ENCODE data around the gene JOSD2.

The JOSD2 gene

DNA sequence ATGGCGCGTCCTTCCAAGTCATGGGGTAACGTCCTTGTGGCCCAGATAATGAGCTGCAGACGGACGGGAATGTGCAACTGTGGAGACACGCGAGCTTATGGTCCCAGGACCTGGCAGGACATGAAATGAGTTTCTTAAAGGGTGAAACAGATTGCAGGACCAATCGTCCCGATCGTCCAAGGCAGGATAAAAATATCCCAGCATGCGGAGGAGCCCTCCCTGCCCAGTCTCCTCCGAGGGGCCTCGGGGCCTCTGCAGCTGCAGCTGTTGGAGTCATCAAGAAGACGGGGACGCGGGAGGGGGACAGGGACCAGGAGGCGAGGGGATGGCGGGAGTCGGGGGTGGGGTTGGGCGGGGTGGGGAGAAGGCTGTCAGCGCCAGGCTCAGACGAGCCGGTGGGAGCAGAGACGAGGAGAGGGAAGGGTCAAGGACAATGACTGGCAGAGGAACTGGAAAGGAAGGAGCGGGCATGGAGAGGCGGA lies 20.0 kb downstream of the JOSD2 start:
- no peak overlapping the region for H3K4me3 ChIP-seq (ENCODE audit: low read length in 2 of 2)
- no peak overlapping the region for H3K27ac ChIP-seq (ENCODE audit: low read length)
- no peaks in the 10 kb centered on the region for H3K36me3 ChIP-seq (ENCODE audit: control insufficient read depth in 2 of 2, insufficient read depth in 2 of 2, low read length in 2 of 2)
- H3K9ac ChIP-seq (ENCODE audit: low read length in 2 of 2) = no peak overlapping the region
- H3K27me3 ChIP-seq (ENCODE audit: control insufficient read depth in 1 of 2, insufficient read depth in 2 of 2, low read length in 2 of 2) = peaks cover 0 to 16% of the 10 kb centered on the region in 2 donors
- no peaks in the 10 kb centered on the region for H3K4me1 ChIP-seq (ENCODE audit: control insufficient read depth, insufficient read depth, low read length)
- no peaks in the 10 kb centered on the region for H3K9me3 ChIP-seq (ENCODE audit: control insufficient read depth in 2 of 2, low read length in 2 of 2)

DNA sequence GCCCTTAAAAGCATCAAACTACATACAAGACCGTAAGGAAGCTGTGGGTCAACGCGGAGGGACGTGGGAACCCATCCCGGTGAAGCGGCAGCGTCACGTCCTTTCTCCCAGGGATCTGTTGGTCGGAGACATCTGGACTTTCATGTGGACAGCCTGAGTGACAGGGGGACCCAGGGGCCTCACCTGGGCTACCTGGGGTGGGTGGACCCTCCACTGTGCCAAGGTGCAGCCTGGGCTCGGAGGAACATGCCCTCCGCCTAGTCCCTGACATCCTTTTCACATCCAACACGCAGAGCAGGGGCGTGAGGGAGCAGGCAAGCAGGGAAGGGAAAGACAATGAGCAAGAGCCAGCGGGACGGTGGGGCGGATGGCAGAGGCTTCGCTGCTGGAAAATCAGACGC lies 20.6 kb downstream of the JOSD2 start:
- no peaks in the 10 kb centered on the region for H3K36me3 ChIP-seq (ENCODE audit: control insufficient read depth in 2 of 2, insufficient read depth in 2 of 2, low read length in 2 of 2)
- peaks cover 0 to 16% of the 10 kb centered on the region in 2 donors for H3K27me3 ChIP-seq (ENCODE audit: control insufficient read depth in 1 of 2, insufficient read depth in 2 of 2, low read length in 2 of 2)
- no peaks in the 10 kb centered on the region for H3K4me1 ChIP-seq (ENCODE audit: control insufficient read depth, insufficient read depth, low read length)
- no peaks in the 10 kb centered on the region for H3K9me3 ChIP-seq (ENCODE audit: control insufficient read depth in 2 of 2, low read length in 2 of 2)
- H3K9ac ChIP-seq (ENCODE audit: low read length in 2 of 2) = no peak overlapping the region
- H3K27ac ChIP-seq (ENCODE audit: low read length) = no peak overlapping the region
- no peak overlapping the region for H3K4me3 ChIP-seq (ENCODE audit: low read length in 2 of 2)

DNA sequence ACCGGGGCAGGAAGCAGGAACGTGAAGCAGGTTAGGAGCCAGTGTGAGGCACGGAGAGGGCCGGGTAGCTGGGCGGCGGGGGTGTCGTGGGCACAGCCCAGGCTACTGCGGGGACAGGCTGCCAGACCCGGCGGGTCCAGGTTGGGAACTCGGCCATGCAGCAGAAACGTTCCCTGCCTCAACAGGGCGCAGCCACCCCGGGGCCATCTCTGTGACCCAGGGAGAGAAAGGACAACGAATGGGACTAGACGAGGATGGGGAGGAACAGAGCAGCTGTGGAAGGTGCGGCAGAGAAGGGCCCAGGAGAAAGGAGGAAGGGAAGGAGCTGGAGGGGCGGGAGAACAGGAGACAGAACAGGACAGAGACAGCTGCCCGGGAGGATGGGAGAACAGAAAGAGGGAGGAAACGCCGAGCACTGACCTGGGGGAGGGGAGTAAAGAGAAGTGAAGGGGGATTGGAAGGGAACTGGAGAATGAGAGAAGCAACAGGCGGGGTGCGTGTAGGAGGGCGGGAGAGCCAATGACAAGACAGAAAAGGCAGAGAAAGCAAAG lies 21.5 kb downstream of the JOSD2 start:
- Histone ChIP-seq H3K9ac (ENCODE audit: low read length in 2 of 2) (no peak overlapping the region), H3K4me3 (ENCODE audit: low read length in 2 of 2) (no peak overlapping the region), H3K27ac (ENCODE audit: low read length) (no peak overlapping the region), H3K4me1 (ENCODE audit: control insufficient read depth, insufficient read depth, low read length) (no peaks in the 10 kb centered on the region), H3K27me3 (ENCODE audit: control insufficient read depth in 1 of 2, insufficient read depth in 2 of 2, low read length in 2 of 2) (peaks cover 0 to 16% of the 10 kb centered on the region in 2 donors), H3K36me3 (ENCODE audit: control insufficient read depth in 2 of 2, insufficient read depth in 2 of 2, low read length in 2 of 2) (peaks cover 0 to 5% of the 10 kb centered on the region in 2 donors), H3K9me3 (ENCODE audit: control insufficient read depth in 2 of 2, low read length in 2 of 2) (no peaks in the 10 kb centered on the region)

DNA sequence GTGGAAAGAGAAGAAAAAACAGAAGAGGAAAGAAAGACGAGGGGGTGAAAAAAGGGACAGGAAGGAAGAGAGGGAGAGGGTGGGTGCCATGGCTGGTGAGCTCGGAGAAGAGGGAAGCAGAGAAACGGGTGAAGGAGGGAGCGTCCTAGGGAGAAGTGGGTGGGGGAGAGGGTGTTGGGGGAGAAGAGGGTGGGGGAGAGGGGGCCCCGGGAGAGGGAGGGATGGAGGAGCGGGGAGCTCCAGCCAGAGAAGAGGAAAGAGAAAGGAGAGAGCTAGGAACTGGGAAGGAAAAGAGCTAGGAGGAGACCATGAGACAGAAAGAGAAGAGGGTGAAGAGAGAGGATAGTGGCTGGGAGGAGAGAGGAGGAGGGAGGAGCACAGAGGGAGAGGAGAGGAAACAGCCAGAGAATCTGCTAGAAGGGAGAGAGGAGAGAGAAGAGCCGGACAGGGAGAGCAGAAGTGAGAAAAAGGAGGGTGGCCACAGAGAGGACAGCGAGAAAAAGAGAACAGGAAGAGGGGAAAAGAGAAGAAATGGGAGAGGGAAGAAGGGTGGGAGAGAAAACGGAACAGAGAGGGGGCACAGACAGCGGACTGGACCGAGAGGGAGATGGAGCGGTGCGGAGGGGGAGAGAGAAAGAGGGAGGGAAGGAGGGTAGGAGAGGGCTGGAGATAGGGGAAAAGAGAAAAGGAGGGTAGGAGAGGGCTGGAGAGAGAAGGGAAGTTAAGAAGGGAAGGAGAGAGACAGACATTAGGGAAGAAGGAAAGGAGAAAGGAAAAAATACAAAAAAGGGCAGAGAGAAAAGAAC lies 22.4 kb downstream of the JOSD2 start:
- no peak overlapping the region for H3K4me3 ChIP-seq (ENCODE audit: low read length in 2 of 2)
- no peak overlapping the region for H3K27ac ChIP-seq (ENCODE audit: low read length)
- H3K4me1 ChIP-seq (ENCODE audit: control insufficient read depth, insufficient read depth, low read length) = no peaks in the 10 kb centered on the region
- H3K27me3 ChIP-seq (ENCODE audit: control insufficient read depth in 1 of 2, insufficient read depth in 2 of 2, low read length in 2 of 2) = peaks cover 0 to 16% of the 10 kb centered on the region in 2 donors
- peaks cover 0 to 7% of the 10 kb centered on the region in 2 donors for H3K36me3 ChIP-seq (ENCODE audit: control insufficient read depth in 2 of 2, insufficient read depth in 2 of 2, low read length in 2 of 2)
- H3K9me3 ChIP-seq (ENCODE audit: control insufficient read depth in 2 of 2, low read length in 2 of 2) = no peaks in the 10 kb centered on the region
- H3K9ac ChIP-seq (ENCODE audit: low read length in 2 of 2) = no peak overlapping the region

DNA sequence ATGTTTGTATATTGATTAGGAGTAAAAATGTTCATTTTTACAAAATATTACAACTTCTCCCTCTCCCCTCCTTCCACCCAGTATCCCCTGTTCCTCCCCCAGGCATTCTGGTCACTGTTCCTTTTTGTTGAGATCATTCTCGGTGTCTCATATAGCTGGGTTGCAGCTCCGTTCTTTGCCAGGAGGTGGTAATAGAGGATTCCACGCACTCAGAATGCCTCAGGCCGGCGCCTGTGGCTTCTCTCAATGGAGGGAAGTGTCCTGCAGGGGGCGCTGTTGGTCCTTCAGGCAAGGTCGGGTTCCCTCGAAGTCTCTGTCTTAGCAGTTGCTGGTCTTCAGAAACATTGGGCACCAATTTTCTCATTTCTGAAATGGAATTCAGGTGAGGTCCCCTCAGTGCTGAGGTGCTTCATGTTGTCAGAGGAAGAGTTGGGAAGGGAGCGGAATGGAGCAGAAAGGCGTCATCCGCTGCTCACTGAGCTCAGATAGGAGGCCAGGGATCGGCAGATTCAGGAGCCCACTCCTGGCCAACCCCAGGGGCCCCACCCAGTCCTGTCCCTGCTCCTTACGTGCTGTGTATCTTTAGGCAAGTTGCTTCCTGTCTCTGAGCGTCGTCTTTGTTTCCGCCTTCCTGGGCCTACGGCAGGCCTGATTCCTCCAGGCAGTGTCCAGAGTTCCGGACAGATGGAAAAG lies 24.0 kb downstream of the JOSD2 start:
- Histone ChIP-seq H3K4me3 (ENCODE audit: low read length in 2 of 2) (no peak overlapping the region), H3K27me3 (ENCODE audit: control insufficient read depth in 1 of 2, insufficient read depth in 2 of 2, low read length in 2 of 2) (peaks cover 0 to 16% of the 10 kb centered on the region in 2 donors), H3K4me1 (ENCODE audit: control insufficient read depth, insufficient read depth, low read length) (no peaks in the 10 kb centered on the region)

DNA sequence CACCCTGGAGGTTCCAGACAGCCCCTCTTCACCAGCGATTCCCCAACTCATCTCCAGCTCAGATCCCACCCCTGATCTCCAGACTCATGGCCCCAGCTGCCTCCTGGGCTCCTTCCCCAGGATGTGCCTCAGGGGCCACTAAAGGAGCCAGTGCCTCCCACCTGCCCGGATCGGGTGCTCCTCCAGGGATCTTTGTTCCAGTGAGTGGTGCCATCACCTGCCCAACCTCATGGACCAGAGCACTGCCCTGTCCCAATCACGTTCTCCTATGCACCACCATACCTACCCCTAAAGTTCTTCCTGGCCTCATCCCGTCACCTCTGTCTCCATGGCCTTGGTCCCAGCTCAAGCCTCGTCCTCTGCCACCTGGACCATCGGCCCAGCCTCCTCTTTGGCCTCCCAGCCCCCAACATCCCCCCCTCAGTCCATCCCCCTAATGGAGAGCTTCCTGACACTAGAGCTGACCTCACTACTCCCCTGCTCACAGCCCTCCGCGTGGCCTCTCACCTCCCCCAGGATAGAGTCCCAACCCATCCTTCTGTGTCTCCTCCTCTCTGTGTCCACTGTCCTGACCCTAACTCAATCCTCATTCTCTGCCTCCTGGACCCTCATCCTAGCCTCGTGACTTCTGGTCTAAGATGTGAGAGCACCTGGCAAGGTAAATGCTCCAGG lies 25.6 kb downstream of the JOSD2 start:
- H3K4me3 ChIP-seq (ENCODE audit: low read length in 2 of 2) = no peak overlapping the region
- no peak overlapping the region for H3K27ac ChIP-seq (ENCODE audit: low read length)
- H3K36me3 ChIP-seq (ENCODE audit: control insufficient read depth in 2 of 2, insufficient read depth in 2 of 2, low read length in 2 of 2) = peaks cover 7 to 16% of the 10 kb centered on the region in 2 donors
- H3K9me3 ChIP-seq (ENCODE audit: control insufficient read depth in 2 of 2, low read length in 2 of 2) = no peaks in the 10 kb centered on the region
- H3K9ac ChIP-seq (ENCODE audit: low read length in 2 of 2) = no peak overlapping the region
- H3K27me3 ChIP-seq (ENCODE audit: control insufficient read depth in 1 of 2, insufficient read depth in 2 of 2, low read length in 2 of 2) = peaks cover 0 to 14% of the 10 kb centered on the region in 2 donors
- no peaks in the 10 kb centered on the region for H3K4me1 ChIP-seq (ENCODE audit: control insufficient read depth, insufficient read depth, low read length)

More for the DNA sequence above, 24.0 kb downstream of the JOSD2 start:
- H3K27ac ChIP-seq (ENCODE audit: low read length) = no peak overlapping the region
- H3K36me3 ChIP-seq (ENCODE audit: control insufficient read depth in 2 of 2, insufficient read depth in 2 of 2, low read length in 2 of 2) = peaks cover 0 to 13% of the 10 kb centered on the region in 2 donors
- no peaks in the 10 kb centered on the region for H3K9me3 ChIP-seq (ENCODE audit: control insufficient read depth in 2 of 2, low read length in 2 of 2)
- H3K9ac ChIP-seq (ENCODE audit: low read length in 2 of 2) = no peak overlapping the region

DNA sequence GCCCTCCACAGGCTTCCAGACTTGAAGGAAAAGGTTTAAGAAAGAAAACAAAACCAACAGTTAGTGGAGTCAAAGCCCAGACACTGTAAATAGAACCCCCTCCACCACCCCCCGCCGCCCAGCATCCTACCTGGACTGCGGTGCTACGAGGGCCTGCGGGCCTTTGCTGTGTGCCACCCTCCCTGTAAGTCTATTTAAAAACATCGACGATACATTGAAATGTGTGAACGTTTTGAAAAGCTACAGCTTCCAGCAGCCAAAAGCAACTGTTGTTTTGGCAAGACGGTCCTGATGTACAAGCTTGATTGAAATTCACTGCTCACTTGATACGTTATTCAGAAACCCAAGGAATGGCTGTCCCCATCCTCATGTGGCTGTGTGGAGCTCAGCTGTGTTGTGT lies 28.1 kb downstream of the JOSD2 start:
- no peaks in the 10 kb centered on the region for H3K9me3 ChIP-seq (ENCODE audit: control insufficient read depth in 2 of 2, low read length in 2 of 2)
- H3K27me3 ChIP-seq (ENCODE audit: control insufficient read depth in 1 of 2, insufficient read depth in 2 of 2, low read length in 2 of 2) = peaks cover 0 to 7% of the 10 kb centered on the region in 2 donors
- no peak overlapping the region for H3K9ac ChIP-seq (ENCODE audit: low read length in 2 of 2)
- no peak overlapping the region for H3K4me3 ChIP-seq (ENCODE audit: low read length in 2 of 2)
- H3K27ac ChIP-seq (ENCODE audit: low read length) = no peak overlapping the region
- H3K4me1 ChIP-seq (ENCODE audit: control insufficient read depth, insufficient read depth, low read length) = no peaks in the 10 kb centered on the region
- peaks cover 14 to 31% of the 10 kb centered on the region in 2 donors for H3K36me3 ChIP-seq (ENCODE audit: control insufficient read depth in 2 of 2, insufficient read depth in 2 of 2, low read length in 2 of 2)

DNA sequence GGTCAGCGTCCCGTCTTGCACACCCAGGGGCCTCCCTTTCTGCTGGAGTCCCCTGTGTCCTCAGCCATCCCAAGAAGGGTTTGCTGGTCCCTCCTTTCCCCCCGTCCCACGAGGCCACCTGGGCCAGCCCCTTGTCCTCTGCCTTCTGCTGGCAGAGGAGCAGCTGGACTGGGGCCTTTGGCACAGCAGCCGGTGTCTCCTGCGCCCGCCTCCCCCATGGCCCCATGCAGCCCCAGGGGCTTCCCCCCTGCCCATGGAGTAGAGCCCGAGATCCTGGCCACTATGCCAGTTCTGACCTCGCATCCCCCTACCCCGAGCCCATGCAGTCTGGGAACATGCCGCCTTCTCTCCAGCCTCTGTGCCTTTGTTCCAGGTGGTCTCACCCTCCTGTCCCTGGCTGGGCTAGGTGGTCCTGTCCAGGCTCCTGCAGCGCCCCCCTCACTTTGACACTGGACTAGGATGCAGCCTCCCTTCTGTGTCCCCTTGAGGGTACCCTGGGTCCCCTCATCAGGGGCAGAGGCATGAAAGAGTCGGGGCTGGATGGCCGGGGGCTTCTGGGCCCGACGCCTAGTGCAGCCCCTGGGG lies 28.6 kb downstream of the JOSD2 start:
- no peak overlapping the region for H3K9ac ChIP-seq (ENCODE audit: low read length in 2 of 2)
- peaks cover 0 to 3% of the 10 kb centered on the region in 2 donors for H3K27me3 ChIP-seq (ENCODE audit: control insufficient read depth in 1 of 2, insufficient read depth in 2 of 2, low read length in 2 of 2)
- H3K36me3 ChIP-seq (ENCODE audit: control insufficient read depth in 2 of 2, insufficient read depth in 2 of 2, low read length in 2 of 2) = peaks cover 14 to 31% of the 10 kb centered on the region in 2 donors
- H3K27ac ChIP-seq (ENCODE audit: low read length) = no peak overlapping the region
- H3K4me1 ChIP-seq (ENCODE audit: control insufficient read depth, insufficient read depth, low read length) = peaks cover 5% of the 10 kb centered on the region
- H3K9me3 ChIP-seq (ENCODE audit: control insufficient read depth in 2 of 2, low read length in 2 of 2) = no peaks in the 10 kb centered on the region
- no peak overlapping the region for H3K4me3 ChIP-seq (ENCODE audit: low read length in 2 of 2)

DNA sequence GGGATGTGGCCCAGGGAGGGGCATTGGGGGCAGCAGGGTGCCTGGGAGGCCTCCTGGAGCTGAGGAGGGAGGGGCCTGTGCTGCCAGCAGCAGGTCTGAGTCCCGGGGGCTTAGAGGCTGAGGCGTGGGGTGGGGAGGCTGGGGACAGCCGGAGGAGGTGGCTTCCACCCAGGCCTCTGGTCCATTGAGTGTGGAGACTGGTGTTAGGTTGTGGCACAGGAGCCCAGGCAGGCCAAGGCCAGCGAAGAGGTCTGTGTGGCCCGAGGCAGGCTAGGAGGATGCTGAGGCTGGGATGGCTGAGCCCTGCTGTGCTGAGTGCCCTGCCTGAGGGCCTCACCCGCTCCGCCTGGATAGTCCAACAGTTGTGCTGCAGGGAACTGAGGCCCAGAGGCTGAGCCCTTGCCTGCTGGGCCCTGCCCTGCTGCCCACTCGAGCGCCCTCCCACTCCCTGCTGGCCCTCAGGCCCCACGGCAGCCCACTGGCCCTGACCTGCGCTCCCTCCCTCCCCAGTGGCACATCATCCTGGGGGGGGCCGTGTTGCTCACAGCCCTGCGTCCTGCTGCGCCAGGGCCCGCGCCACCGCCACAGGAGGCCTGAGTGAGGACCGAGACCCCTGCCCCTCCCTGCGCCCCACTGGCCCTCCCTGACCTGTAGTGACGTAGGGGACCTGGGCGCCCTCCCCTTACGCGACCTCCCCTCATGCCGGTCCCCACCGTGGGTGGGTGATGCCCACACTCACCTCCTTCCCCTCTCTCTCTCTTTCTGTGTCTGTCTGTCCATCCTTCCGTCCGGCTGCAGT lies 29.4 kb downstream of the JOSD2 start:
- Histone ChIP-seq H3K4me1 (ENCODE audit: control insufficient read depth, insufficient read depth, low read length) (peaks cover 9% of the 10 kb centered on the region), H3K27ac (ENCODE audit: low read length) (no peak overlapping the region), H3K4me3 (ENCODE audit: low read length in 2 of 2) (no peak overlapping the region), H3K9me3 (ENCODE audit: control insufficient read depth in 2 of 2, low read length in 2 of 2) (no peaks in the 10 kb centered on the region), H3K36me3 (ENCODE audit: control insufficient read depth in 2 of 2, insufficient read depth in 2 of 2, low read length in 2 of 2) (peaks cover 14 to 31% of the 10 kb centered on the region in 2 donors), H3K9ac (ENCODE audit: low read length in 2 of 2) (no peak overlapping the region), H3K27me3 (ENCODE audit: control insufficient read depth in 1 of 2, insufficient read depth in 2 of 2, low read length in 2 of 2) (no peaks in the 10 kb centered on the region)
